Stimulated activated CD8-positive, alpha-beta memory T cell treated with anti-CD3 and anti-CD28 coated beads, Interleukin-7, amount 100 ng/mL, for 4 hours (primary cell): Measurements from ENCODE around the gene HP.
"Not testable (repeated sequence)": the region's sequence is repeated elsewhere in the genome, so short reads cannot be mapped to it uniquely, and the experiment has no call there.

Source experiments
- DNase-seq, 2 donors: peaks; one replicate each; pipeline ENCODE4 v3.0.0-alpha.2; 2020; ENCODE audit warnings: low read depth in 2 of 2

Gene HP

DNA sequence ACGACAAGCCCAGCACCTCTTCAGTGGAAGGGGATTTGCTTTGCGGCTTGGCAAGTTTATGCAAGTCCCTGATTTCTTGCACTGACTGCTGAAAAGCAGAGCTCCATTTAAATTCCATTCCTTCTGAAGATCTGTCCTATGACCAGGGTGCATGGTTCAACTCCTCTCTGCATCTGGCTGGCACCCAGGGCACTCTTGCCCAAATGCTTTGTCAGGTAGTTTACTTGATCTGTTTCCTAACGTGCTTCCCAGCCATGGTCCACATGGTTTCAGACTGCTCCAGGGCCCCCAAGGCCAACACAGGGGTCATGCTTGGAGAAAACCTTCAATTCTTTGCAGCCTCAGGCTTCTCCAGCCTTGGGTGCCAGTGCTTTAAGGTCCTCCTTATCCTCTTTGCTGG lies 11.2 kb upstream of the HP start:
- no peak for DNase-seq

DNA sequence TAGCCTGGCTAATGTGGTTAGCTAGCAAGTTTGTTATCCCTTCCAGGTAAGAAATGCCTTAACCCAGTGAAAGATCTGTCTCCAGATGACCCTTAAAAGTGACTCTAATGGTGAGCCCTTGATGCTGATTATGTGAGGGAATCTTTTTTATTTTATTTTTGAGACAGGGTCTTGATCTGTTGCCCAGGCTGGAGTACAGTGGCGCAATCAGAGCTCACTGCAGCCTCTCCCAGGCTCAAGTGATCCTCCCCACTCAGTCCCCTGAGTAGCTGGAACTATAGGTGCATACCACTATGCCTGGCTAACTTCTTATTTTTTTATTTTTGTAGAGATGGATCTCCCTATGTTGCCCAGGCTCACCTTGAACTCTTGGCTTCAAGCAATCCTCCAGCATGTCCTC lies 10.8 kb upstream of the HP start:
- DNase-seq, result no peak

DNA sequence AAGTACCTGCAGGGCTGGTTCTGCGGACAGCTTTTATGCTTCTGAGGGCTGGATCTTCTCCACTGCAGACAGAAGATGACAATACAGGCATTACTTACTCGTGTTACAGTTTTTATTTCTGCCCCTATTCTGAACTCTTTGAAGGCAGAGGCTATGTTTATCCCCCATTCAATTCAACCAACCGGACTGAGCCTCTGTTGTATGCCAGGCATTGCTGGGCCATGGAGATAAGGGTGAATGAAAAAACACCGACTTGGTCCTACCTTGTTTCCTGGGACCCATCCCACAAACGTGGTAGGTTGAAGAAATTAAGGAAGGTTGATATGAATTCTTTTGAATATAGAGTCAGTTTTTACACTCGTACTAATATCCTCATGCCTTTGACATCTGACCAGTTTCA lies 10.0 kb upstream of the HP start:
- DNase-seq, result no peak

DNA sequence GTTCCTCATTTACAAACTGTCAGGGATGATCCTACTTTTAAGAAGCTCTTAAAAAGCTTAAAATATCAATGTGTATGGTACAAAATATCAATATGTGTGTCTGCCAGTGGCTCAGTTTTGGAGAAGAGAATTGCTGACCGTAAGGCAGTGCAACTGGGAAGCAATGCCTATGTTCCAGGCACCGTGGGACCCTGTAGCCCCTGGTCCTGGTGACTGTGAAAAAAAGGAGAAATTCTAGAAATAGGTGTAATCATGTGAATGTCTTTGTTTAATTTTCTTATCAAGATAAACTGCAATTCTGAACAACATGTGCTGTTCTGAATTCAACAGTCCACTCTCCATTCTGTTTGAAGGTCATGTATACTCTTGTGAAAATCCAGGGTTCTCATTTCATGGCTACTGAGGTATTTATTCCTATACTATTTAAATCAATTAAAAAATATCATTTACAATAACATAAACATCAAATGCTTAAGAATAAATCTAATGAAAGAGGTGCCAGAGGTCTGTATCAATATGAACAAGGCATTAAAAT lies 9.4 kb upstream of the HP start:
- DNase-seq, result no peak

DNA sequence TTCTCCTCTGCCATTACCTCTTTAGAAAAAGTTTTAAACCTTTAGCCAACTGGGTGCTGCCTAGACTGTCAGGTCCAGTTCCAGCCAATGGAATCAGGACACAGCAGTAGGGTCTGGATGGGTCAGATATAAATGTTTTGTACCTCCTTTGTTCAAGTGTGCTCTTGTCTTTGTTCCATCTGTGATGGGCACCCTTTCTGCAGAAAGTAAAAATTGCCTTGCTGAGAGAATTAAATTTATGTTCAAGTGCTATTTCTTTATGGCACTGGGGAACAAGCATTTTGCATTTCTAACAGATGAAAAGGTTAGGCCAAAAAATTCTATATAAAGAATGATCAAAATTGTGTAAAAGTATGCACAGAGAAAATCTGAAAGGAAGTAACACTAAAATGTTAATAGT lies 5.2 kb upstream of the HP start:
- no peak for DNase-seq

DNA sequence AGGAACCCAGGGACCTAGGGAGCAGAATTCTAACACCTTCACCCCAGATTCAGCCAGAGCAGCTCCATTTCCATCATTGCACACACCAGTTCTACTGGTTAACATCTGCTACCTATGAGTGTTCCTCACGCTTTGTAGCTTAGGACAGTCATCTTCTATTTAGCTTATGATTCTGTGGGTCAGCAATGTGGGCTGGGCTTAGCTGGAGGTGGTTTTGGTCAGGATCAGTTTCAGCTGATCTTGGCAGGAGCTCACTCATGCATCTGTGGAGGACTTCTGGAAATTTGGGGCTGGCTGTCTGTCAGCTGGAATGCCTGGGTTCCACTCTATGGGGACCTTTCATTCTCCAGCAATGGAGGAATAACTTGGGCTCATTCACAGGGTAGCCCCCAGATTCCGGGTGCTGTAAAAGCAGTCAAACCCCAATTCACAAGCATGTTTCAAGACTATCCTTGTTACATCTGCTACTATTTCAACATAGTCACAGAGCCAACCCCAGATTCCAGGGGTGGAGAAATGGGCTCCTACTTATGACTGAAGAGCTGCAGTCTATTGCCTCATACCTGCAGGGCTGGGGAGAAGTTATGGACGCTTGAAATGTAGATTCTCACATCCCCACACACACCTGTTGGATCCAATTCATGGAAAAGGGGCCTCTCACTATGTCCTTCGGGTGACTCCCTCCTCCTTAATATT lies 3.4 kb upstream of the HP start:
- no peak for DNase-seq

DNA sequence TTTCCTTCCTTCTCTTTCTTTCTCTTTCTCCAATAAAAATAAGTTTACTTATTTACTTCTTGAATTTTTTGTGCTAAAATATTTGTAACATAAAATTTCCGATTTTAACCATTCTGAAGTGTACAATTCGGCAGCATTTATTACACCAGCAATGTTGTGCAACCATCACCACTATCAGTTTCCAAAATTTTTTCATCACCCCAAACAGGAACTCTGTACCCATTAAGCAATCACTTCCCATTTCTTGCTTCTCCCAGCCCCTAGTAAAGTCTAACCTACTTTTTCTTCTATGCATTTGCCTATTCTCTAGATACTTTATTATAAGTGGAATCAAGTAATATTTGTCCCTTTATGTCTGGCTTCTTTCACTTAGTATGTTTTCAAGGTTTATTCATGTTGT lies 2.5 kb upstream of the HP start:
- DNase-seq, result no peak

DNA sequence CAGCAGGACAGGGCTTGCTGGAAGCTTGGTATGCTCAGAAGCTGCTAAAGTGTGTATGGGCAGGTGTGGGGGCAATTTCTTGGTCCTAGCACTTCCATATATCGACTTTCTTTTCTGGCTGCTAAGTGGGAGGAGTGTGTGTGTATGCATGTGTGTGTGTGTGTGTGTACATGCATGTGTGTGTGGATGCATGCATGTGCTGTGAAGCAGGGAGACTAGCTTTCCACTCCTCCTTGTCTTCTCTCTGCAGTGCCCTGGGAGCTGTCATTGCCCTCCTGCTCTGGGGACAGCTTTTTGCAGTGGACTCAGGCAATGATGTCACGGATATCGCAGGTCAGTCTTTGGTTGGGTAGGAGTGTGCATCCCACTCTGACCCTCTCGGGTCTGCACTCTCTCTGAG lies 1.6 kb downstream of the HP start:
- DNase-seq, result no peak

DNA sequence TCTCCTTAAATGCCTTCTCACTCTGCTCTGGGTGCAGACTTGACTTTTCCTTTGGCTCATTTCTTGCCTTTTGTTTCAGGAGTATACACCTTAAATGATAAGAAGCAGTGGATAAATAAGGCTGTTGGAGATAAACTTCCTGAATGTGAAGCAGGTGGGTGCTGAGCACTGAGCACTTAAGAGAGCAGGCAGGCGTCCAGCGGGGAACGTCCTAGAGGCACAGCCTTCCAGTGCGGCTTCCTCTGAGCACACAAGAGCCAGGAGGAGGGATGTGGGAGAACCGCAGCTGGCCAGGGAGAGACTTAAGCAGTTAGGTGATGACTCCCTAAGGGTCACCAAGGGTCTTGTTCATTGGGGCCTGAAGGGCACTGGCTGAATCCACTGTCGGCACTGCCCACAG lies 3.0 kb downstream of the HP start:
- not testable (repeated sequence) for DNase-seq

DNA sequence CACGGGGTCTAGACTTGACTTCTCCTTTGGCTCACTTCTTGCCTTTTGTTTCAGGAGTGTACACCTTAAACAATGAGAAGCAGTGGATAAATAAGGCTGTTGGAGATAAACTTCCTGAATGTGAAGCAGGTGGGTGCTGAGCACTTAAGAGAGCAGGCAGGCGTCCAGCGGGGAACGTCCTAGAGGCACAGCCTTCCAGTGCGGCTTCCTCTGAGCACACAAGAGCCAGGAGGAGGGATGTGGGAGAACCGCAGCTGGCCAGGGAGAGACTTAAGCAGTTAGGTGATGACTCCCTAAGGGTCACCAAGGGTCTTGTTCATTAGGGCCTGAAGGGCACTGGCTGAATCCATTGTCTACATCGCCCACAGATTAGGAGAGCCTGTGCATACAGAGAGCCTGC lies 4.8 kb downstream of the HP start:
- DNase-seq, result not testable (repeated sequence)

DNA sequence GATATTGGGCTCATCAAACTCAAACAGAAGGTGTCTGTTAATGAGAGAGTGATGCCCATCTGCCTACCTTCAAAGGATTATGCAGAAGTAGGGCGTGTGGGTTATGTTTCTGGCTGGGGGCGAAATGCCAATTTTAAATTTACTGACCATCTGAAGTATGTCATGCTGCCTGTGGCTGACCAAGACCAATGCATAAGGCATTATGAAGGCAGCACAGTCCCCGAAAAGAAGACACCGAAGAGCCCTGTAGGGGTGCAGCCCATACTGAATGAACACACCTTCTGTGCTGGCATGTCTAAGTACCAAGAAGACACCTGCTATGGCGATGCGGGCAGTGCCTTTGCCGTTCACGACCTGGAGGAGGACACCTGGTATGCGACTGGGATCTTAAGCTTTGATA lies 6.1 kb downstream of the HP start:
- DNase-seq, result no peak

DNA sequence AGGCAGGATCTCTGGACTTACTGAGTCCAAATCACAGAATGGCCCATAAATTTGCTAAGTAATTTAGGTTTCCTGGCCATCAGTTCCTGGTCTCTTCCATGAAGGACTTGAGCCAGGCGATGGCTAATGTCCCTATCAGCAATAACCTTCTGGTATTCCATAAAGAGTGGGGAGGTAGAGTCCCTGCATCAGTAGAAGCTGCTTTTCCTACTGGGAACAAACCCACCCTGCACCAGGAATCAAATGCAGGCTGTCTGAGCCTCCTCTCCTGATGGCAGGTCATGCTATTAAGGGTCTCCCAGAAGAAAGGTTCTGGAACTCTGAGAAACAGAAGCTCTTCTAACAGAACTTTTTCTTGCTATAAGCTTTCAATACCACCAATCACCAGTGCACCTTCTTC lies 7.3 kb downstream of the HP start:
- no peak for DNase-seq

DNA sequence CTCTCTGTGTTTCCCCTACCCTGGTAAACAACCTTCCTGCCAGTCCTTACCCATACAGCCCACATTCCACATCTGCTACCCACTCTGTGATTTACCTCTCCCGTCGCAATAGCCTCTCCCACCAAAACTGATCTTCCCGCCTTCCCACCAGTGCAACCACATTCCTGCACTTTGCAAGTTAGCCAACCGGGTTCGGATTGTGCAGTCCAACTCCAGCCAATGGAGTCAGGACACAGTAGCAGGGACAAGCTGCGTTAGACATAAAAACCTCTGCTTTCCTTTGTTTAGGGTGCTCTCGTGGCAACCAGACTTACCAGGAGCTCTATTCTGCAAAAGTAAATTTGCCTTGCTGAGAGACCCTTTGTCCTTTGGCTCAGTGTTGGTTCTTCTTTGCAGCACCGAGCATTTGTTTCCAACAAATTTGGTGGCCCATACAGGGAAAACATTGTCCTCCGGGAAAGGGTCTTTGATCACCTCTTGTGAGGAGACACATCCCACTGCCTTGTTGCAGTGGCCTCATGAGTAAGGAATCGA lies 10.1 kb downstream of the HP start:
- DNase-seq, result no peak

DNA sequence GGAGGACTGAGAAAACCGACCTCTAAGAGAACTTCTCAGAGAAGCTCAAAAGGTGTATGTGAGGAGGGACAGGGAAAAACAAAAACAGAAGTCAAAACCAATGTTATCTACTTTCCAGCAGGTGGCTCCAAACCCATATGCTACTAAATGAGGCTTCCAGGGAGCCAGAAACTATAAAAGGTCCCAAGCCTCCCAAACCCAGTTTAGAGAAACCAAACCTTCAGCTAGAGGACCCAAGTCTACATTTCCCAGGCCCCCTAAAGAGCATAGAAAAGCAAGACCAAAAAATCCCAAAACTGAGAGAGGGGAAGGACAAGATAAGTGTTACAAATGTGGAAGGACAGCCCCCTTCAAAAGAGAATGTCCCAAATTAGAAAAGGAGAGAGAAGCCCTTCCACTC lies 12.4 kb downstream of the HP start:
- DNase-seq, result no peak

DNA sequence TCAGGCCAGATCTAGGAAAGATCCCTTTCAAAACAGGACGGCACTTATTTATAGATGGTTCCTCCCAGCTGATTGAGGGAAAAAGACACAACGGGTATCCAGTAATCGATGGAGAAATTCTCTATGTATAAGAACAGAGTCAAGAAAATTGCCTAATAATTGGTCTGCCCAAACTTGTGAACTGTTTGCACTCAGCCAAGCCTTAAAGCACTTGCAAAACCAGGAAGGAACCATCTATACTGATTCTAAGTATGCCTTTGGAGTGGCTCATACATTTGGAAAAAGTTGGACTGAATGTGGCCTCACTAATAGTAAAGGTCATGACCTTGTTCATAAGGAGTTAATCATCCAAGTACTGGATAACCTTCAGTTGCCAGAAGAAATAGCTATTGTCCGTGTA lies 14.6 kb downstream of the HP start:
- no peak for DNase-seq

DNA sequence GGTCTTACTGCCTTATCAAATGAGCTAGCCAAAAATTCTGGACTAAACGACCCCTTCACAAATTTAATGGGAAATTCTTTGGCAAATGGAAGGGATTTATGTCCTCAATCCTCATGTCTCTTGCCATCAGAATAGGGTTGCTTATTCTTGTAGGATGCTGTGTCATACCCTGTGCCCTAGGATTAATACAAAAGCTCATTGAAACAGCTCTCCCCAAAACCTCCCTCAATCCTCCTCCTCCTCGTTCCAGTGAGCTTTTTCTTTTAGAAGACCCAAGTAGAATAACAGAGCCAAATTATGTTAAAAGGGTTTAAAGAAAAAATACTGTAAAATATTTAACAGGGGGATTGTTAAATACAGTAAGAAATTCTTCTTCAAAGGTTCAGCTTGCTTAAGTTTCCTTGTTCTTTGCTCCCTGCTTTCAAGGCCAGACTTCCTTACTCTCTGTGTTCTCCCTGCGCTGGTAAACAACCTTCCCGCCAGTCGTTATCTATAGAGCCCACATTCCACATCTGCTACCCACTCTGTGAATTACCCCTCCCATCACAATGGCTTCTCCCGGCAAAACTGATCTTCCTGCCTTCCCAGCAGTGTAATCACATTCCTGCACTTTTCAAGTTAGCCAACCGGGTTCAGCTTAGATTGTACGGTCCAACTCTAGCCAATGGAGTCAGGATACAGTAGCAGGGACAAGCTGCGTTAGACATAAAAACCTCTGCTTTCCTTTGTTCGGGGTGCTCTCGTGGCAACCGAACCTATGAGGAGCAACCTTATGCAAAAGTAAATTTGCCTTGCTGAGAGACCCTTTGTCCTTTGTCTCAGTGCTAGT lies 18.4 kb downstream of the HP start:
- no peak for DNase-seq

DNA sequence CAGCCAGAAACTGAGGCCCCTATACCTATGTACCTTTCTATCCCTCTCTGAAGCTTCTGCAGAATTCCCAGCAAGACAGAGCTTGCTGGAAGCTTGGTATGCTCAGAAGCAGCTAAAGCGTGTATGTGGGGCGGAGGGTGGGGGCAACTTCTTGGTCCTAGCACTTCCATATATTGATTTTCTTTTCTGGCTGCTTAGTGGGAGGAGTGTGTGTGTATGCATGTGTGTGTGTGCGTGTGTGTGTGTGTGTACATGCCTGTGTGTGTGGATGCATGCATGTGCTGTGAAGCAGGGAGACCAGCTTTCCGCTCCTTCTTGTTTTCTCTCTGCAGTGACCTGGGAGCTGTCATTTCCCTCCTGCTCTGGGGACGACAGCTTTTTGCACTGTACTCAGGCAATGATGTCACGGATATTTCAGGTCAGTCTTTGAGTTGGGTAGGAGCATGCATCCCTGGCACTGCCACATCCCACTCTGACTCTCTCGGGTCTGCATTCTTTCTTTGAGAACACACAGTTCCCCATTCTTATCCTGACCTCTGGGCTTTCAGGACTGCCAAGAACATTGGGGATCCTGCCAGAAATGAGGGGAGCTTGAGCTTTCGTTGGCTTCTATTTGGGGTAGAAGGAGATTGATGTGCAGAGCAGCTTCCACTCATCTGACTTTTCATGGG lies 19.4 kb downstream of the HP start:
- no peak for DNase-seq

DNA sequence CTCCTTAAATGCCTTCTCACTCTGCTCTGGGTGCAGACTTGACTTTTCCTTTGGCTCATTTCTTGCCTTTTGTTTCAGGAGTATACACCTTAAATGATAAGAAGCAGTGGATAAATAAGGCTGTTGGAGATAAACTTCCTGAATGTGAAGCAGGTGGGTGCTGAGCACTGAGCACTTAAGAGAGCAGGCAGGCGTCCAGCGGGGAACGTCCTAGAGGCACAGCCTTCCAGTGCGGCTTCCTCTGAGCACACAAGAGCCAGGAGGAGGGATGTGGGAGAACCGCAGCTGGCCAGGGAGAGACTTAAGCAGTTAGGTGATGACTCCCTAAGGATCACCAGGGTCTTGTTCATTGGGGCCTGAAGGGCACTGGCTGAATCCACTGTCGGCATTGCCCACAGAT lies 20.8 kb downstream of the HP start:
- DNase-seq, result not testable (repeated sequence)

DNA sequence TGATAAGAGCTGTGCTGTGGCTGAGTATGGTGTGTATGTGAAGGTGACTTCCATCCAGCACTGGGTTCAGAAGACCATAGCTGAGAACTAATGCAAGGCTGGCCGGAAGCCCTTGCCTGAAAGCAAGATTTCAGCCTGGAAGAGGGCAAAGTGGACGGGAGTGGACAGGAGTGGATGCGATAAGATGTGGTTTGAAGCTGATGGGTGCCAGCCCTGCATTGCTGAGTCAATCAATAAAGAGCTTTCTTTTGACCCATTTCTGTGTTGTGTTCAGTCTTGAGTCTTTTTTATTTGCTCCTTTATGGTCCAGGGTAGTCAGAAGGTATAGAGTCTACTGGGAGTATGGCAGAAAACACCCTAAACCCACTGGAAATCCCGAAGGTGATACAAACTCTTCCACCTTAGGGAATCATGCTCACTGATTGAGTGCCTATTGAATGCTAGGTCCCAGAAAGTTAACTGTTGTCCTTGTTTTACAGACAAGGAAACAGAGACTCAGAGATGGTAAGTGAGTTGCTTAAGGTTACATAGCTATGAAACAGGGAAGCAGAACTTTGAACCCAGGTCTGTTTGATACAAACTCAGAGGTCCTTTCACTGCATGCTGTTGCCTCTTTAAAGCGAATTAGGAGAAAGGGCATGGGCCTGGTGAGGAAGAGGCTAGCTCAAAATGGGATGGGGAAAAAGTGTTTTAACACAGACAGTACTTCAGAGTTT lies 22.8 kb downstream of the HP start:
- not testable (repeated sequence) for DNase-seq

DNA sequence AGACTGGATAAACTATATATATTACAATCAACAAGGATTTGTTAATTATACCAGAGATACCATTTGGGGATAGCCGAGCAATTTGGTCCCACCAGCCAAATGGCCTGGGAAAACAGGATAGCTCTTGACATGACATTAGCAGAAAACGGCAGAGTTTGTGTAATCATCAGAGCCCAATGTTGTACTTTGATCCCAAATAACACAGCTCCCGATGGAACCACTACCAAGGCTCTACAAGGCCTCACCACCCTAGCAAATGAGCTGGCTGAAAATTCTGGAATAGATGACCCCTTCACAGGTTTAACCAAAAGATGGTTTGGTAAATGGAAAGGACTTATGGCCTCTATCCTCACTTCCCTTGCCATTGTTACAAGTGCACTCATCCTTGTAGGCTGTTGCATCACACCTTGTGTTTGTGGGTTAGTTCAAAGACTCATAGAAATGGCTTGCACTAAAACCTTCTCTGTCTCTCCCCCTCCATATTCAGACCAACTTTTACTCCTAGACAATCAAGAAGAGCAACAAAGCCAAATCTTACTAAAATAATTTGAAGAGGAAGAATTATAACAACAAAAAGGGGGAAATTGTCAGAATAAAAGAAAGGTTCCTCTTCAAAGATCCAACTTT lies 29.6 kb downstream of the HP start:
- DNase-seq, result no peak

DNA sequence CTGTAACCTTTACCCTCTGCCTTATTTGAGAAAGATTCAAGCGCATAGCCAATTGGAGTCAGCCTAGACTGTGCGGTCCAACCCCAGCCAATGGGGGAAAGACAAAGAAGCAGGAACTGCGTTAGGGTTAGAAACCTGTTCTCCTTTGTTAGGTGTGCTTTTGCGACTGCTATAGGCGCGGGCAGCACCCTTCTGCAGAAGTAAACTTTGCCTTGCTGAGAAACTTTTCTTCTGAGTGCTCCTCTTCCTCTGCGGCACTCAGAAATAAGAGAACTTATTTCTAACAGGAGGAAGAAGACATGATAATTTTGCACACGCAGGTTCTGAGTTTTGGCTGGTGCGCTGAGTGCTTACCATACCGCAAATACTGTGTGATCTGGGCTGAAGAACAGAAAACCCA lies 30.1 kb downstream of the HP start:
- DNase-seq, result no peak
